Activated T-cell treated with anti-CD3 and anti-CD28 coated beads, Interleukin-2, amount 50 U/mL, for 4 hours (primary cell): Measurements from ENCODE around the gene SERPIND1. TPM values are rescaled to one million over a fixed set of nuclear protein-coding genes. Genes with fewer than 3 reads are reported as not detected.
"Not testable (repeated sequence)": the region's sequence is repeated elsewhere in the genome, so short reads cannot be mapped to it uniquely, and the experiment has no call there.

Source experiments
- ATAC-seq, 2 donors: fragments of 200-7000 bp; cut with Tn5 transposase; one replicate each; pipeline ENCODE4 v1.10.0; 2021
- DNase-seq: peaks from one replicate; pipeline ENCODE4 v3.0.0-alpha.2; 2020
- H3K27me3 Mint-ChIP-seq: one replicate; pipeline ENCODE4 v1.8.0; 2021; ENCODE audit warnings: low read depth, mixed read lengths
- H3K36me3 Mint-ChIP-seq: one replicate; pipeline ENCODE4 v1.8.0; 2022; ENCODE audit warnings: mixed read lengths; ENCODE audit not compliant: insufficient read depth
- H3K4me1 Mint-ChIP-seq: one replicate; pipeline ENCODE4 v1.8.0; 2021; ENCODE audit warnings: low read depth, mixed read lengths
- H3K4me3 Mint-ChIP-seq: one replicate; pipeline ENCODE4 v1.8.0; 2021; ENCODE audit warnings: mild to moderate bottlenecking, moderate library complexity, mixed read lengths
- H3K9me3 Mint-ChIP-seq: one replicate; pipeline ENCODE4 v1.8.0; 2021; ENCODE audit warnings: mixed read lengths
- total RNA-seq, 3 donors: library from RNA; stranded (reverse); gene quantifications; one replicate each; pipeline ENCODE4 v1.2.1, GENCODE V29; 2021

The SERPIND1 gene
- total RNA-seq, 3 donors from 2014 or later: 0.15 TPM; not detected in 2

GRCh38 chr22:20819471-20819870 is 45.6 kb downstream of the SERPIND1 start:
- no peaks in the 10 kb centered on the region for H3K9me3 Mint-ChIP-seq
- no peaks in the 10 kb centered on the region for H3K27me3 Mint-ChIP-seq
- H3K36me3 Mint-ChIP-seq: peaks cover 31% of the 10 kb centered on the region
- H3K4me1 Mint-ChIP-seq: no peaks in the 10 kb centered on the region
- DNase-seq (no peak), ATAC-seq (no peak)
- H3K4me3 Mint-ChIP-seq: no peak overlapping the region

DNA sequence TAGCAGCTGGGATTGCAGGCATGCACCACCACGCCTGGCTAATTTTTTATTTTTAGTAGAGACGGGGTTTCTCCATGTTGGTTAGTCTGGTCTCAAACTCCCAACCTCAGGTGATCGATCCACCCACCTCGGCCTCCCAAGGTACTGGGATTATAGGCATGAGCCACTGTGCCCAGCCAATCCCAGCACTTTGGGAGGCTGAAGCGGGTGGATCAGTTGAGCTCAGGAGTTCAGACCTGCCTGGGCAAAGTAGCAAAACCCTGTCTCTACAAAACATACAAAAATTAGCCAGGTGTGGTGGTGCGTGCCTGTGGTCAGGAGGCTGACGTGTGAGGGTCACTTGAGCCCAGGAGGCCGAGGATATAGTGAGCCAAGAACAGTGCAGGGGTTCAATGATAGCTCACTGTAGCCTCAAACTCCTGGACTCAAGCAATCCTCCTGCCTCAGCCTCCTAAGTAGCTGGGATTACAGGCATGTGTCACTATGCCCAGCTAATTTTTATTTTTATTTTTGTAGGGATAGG is 47.9 kb downstream of the SERPIND1 start:
- not testable (repeated sequence) for H3K9me3 Mint-ChIP-seq, H3K4me3 Mint-ChIP-seq, ATAC-seq, H3K4me1 Mint-ChIP-seq, DNase-seq, H3K27me3 Mint-ChIP-seq
- peaks cover 32% of the 10 kb centered on the region for H3K36me3 Mint-ChIP-seq

DNA sequence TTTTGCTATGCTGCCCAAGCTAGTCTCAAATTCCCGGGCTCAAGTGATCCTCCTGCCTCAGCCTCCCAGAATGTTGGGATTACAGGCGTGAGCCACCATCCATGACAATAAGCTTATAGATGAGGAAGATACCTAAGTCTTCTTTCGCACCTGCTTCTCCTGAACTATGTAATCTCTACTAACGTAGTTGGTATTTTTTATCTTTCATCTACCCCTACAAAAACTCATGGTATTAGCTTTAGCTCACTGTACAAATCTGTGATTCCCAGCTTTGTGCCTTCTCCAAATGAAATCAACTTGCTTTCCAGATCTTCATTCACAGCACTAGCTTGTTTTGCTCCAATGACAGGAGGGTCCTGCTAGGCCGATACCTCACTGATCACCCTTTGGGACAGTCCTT is 48.3 kb downstream of the SERPIND1 start:
- no peak for ATAC-seq
- H3K36me3 Mint-ChIP-seq: peaks cover 30% of the 10 kb centered on the region
- H3K9me3 Mint-ChIP-seq: no peaks in the 10 kb centered on the region
- no peaks in the 10 kb centered on the region for H3K4me1 Mint-ChIP-seq
- DNase-seq: no peak
- no peaks in the 10 kb centered on the region for H3K27me3 Mint-ChIP-seq
- H3K4me3 Mint-ChIP-seq: no peak overlapping the region

DNA sequence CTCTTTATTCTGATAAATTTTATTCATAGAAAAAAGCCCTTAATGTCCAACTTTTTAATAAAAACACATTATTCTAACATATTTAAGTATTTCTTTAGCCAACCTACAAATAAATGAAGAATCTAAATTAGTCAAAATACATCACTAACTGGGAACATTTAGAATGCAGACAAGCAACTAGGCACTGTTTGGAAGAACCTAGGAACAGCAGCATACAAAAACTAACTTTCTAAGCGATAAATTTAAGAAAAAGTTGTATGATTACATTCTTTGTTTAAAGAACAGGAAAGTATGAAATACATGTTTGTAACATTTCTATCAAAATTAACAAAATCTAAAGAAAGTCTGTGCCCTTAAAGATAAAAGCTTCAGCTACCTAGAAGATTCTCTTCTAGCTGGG is 49.4 kb downstream of the SERPIND1 start:
- no peaks in the 10 kb centered on the region for H3K9me3 Mint-ChIP-seq

DNA sequence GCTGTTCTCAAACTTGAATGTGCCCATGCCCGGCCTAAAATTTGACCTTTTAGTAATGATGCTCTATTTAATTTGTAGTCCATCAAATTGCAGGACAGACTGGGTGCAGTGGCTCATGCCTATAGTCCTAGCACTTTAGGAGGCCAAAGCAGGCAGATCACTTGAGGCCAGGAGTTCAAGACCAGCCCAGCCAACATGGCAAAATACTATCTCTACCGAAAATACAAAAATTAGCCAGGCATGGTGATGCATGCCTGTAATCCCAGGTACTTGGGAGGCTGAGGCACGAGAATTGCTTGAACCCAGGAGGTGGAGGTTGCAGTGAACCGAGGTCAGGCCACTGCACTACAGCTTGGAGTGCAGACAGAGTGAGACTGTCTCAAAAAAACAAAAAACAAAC is 51.3 kb downstream of the SERPIND1 start:
- peaks cover 37% of the 10 kb centered on the region for H3K36me3 Mint-ChIP-seq
- not testable (repeated sequence) for DNase-seq, H3K27me3 Mint-ChIP-seq, H3K4me1 Mint-ChIP-seq, H3K9me3 Mint-ChIP-seq, ATAC-seq, H3K4me3 Mint-ChIP-seq

More for the DNA sequence above, 49.4 kb downstream of the SERPIND1 start:
- no peak overlapping the region for H3K4me3 Mint-ChIP-seq
- no peak for DNase-seq
- no peak for ATAC-seq
- no peaks in the 10 kb centered on the region for H3K27me3 Mint-ChIP-seq
- peaks cover 34% of the 10 kb centered on the region for H3K36me3 Mint-ChIP-seq
- H3K4me1 Mint-ChIP-seq: no peaks in the 10 kb centered on the region

DNA sequence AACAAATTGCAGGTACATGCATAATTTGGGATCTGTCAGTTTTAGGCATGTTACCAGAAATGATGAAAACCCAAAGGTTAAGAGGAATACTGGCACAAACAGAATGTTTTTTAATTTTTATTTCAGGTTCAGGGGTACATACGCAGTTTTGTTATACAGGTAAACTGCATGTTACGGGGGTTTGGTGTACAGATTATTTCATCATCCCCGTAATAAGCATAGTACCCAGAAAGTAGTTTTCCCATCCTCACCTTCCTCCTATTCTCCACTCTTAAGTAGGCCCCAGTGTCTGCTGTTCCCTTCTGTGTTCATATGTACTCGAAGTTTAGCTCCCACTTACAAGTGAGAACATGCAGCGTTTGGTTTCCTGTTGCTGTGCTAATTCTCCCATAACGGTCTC is 51.7 kb downstream of the SERPIND1 start:
- ATAC-seq: no peak
- Mint-ChIP-seq H3K36me3 (peaks cover 40% of the 10 kb centered on the region), H3K27me3 (no peaks in the 10 kb centered on the region)

GRCh38 chr22:20826373-20827152 is 52.6 kb downstream of the SERPIND1 start:
- ATAC-seq, H3K4me3 Mint-ChIP-seq, H3K27me3 Mint-ChIP-seq, DNase-seq, H3K4me1 Mint-ChIP-seq, H3K9me3 Mint-ChIP-seq: not testable (repeated sequence)
- H3K36me3 Mint-ChIP-seq: peaks cover 40% of the 10 kb centered on the region

More for the DNA sequence above, 51.7 kb downstream of the SERPIND1 start:
- Mint-ChIP-seq H3K9me3 (no peaks in the 10 kb centered on the region), H3K4me1 (no peaks in the 10 kb centered on the region), H3K4me3 (no peak overlapping the region)
- no peak for DNase-seq

DNA sequence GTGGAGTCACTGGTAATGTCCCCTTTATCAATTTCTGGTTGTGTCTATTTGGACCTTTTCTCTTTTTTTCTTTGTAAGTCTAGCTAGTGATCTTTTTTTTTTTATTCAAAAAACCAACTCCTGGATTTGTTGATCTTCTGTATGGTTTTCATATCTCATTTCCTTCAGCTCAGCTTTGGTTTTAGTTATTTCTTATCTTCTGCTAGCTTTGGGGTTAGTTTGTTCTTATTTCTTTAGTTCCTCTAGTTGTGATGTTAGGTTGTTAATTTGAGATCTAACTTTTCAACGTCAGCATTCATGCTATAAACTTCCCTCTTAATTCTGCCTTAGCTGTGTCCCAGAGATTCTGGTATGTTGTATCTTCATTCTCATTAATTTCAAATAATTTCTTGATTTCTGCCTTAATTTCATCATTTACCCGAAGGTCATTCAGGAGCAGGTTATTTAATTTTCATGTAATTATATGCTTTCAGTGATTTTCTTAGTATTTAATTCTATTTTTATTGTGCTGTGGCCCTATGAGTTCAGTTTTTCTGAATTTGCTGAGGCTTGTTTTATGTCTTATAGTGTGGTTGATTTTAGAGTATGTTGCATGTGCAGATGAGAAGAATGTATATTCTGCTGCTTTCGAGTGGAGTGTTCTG is 55.7 kb downstream of the SERPIND1 start:
- Mint-ChIP-seq H3K36me3 (peaks cover 45% of the 10 kb centered on the region), H3K27me3 (no peaks in the 10 kb centered on the region), H3K4me3 (no peak overlapping the region), H3K9me3 (no peaks in the 10 kb centered on the region), H3K4me1 (no peaks in the 10 kb centered on the region)
- ATAC-seq: no peak
- DNase-seq: no peak

DNA sequence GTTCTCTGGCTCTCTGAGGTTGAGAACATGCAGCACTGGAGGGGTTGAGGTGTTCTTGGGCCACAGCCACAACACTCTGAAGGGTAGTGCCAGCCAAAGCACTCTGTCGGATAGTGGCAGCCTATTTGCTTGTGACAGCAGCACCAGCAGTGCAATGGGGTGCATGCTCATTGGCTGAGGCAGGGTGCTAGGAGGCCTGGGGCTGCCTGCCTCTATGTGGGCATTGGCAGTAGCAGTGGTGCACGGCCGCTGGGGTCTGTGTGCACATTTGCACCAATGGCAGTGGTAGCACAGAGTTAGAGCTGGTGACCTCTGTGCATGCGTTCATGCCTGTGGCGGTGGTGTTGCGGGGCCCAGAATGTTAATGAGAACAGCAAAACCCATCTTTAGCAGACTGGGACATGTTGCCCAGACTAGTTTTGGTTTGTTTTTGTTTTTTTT is 59.3 kb downstream of the SERPIND1 start:
- Mint-ChIP-seq H3K4me3 (no peak overlapping the region), H3K4me1 (peaks cover 2% of the 10 kb centered on the region), H3K27me3 (no peaks in the 10 kb centered on the region), H3K36me3 (peaks cover 31% of the 10 kb centered on the region), H3K9me3 (no peaks in the 10 kb centered on the region)
- DNase-seq (no peak), ATAC-seq (no peak)

GRCh38 chr22:20834206-20834605 is 60.3 kb downstream of the SERPIND1 start:
- Mint-ChIP-seq H3K36me3 (peaks cover 28% of the 10 kb centered on the region), H3K9me3 (no peaks in the 10 kb centered on the region), H3K4me3 (no peak overlapping the region), H3K27me3 (no peaks in the 10 kb centered on the region), H3K4me1 (peaks cover 6% of the 10 kb centered on the region)
- ATAC-seq: no peak
- DNase-seq: no peak

DNA sequence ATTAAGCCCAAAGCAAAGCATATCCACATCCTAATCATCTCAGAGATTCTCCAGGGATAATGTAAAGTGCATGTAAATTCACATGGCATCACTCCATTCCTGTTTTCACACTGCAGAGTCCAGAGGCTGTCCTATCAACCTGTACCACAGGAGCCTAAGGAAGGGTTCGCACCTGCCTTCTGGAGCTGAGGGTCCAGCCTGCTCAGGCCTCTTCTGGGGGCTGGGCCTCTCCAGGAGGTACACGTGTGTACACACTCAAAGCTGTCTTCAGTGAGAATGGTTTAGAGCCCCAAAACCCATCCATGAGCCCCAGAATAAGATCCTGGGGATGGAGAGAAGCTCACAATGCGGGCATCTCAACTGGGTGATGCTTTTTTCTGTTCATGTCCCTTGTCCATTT is 60.8 kb downstream of the SERPIND1 start:
- DNase-seq (no peak), ATAC-seq (no peak)
- Mint-ChIP-seq H3K27me3 (no peaks in the 10 kb centered on the region), H3K36me3 (peaks cover 23% of the 10 kb centered on the region), H3K4me1 (peaks cover 6% of the 10 kb centered on the region), H3K9me3 (no peaks in the 10 kb centered on the region), H3K4me3 (no peak overlapping the region)

Other genes with a start within 250 kb of the SERPIND1 start
- gene PI4KA, start 84.7 kb downstream of the SERPIND1 start, total RNA-seq: 10 to 100 TPM; 64.1 to 66.6 (median 66.5) TPM
- gene SNAP29, start 84.9 kb downstream of the SERPIND1 start, total RNA-seq: 10 to 100 TPM; 19.0 to 22.6 (median 22.2) TPM
- gene CRKL, start 143.3 kb downstream of the SERPIND1 start, total RNA-seq: 10 to 100 TPM; 82.9 to 90.5 (median 89.2) TPM
- gene AIFM3, start 193.1 kb downstream of the SERPIND1 start, total RNA-seq: under 1 TPM; 0.30 to 0.78 (median 0.47) TPM
- gene LZTR1, start 208.2 kb downstream of the SERPIND1 start, total RNA-seq: 10 to 100 TPM; 82.4 to 96.6 (median 84.7) TPM
- 10 to 100 TPM; 53.6 to 55.0 (median 53.6) TPM for gene THAP7, start 228.0 kb downstream of the SERPIND1 start, total RNA-seq
- gene P2RX6, start 241.1 kb downstream of the SERPIND1 start, total RNA-seq: under 1 TPM in 1 of 3 donors, not detected in 2; 0.13 TPM